Small intestine (tissue), 7 donors: ENCODE results near the gene DPP7. TPM values are rescaled to one million over a fixed set of nuclear protein-coding genes. Genes with fewer than 3 reads are reported as not detected.

Experiments used
- DNase-seq, 2 donors: peaks; one replicate each; pipeline versions ENCODE4 v3.0.0 to v3.0.0-alpha.2; 2013
- FAIRE-seq: peaks from 2 replicates; lab custom pipeline; 2012; peaks lifted over from hg19 to GRCh38; lab: Jason Lieb, UNC
- H3K27ac ChIP-seq, 3 donors: one replicate each; pipeline ENCODE4 v1.5.1; 2013; ENCODE audit warnings: low read length in 2 of 3, mild to moderate bottlenecking in 2 of 3, control low read depth in 1 of 3, inconsistent platforms in 1 of 3, low read depth in 1 of 3, moderate library complexity in 1 of 3
- H3K27me3 ChIP-seq, 3 donors: one replicate each; pipeline ENCODE4 v1.6.1; 2013; ENCODE audit warnings: low read length in 3 of 3, inconsistent platforms in 1 of 3; ENCODE audit not compliant: control insufficient read depth in 3 of 3, insufficient read depth in 3 of 3
- H3K36me3 ChIP-seq, 3 donors: one replicate each; pipeline ENCODE4 v1.6.1; 2013; ENCODE audit warnings: low read length in 3 of 3, inconsistent platforms in 1 of 3, low read depth in 1 of 3, mild to moderate bottlenecking in 1 of 3, moderate library complexity in 1 of 3; ENCODE audit not compliant: control insufficient read depth in 3 of 3, insufficient read depth in 2 of 3
- H3K4me1 ChIP-seq, 3 donors: one replicate each; pipeline ENCODE4 v1.6.1; 2013; ENCODE audit warnings: low read length in 2 of 3, inconsistent platforms in 1 of 3, low read depth in 1 of 3, mild to moderate bottlenecking in 1 of 3, moderate library complexity in 1 of 3; ENCODE audit not compliant: control insufficient read depth in 3 of 3, insufficient read depth in 2 of 3
- H3K4me3 ChIP-seq, 3 donors: one replicate each; pipeline ENCODE4 v1.5.1; 2013; ENCODE audit warnings: low read length in 3 of 3, control low read depth in 1 of 3, inconsistent platforms in 1 of 3, low read depth in 1 of 3, mild to moderate bottlenecking in 1 of 3, moderate library complexity in 1 of 3
- H3K9me3 ChIP-seq, 2 donors: one replicate each; pipeline ENCODE4 v1.6.1; 2013; ENCODE audit warnings: low read depth in 1 of 2, low read length in 1 of 2; ENCODE audit not compliant: control insufficient read depth in 2 of 2, insufficient read depth in 1 of 2
- WGBS, 3 donors: extraction: QIAGEN DNeasy Blood & Tissue Kit; methylation state at CpG; one replicate each; pipeline ENCODE4 v1.1.7; 2013; 5-methylcytosine and 5-hydroxymethylcytosine counted together
- polyA plus RNA-seq, 4 donors: library from polyadenylated mRNA; stranded (reverse) in 3 of 4; unstranded in 1 of 4; fragments of 200-250 nt in 3 of 4; fragments of 120-200 nt in 1 of 4; gene quantifications; one replicate each; pipeline versions ENCODE4 v1.2.1 to v1.2.3, GENCODE V29; 2013
- donor health status: healthy with polysubstance abuse.
- donor health status: control.
- donor health status: control.
- donor health status: Bipolar disorder and iron deficiency.
- donor health status: healthy.

Gene DPP7
- polyA plus RNA-seq, 4 donors: 66.2 to 179 (median 121) TPM

- Histone ChIP-seq H3K36me3 (peaks cover 0 to 6% (median 0%) of the 10 kb centered on the region in 3 donors), H3K4me1 (peaks cover 0 to 42% (median 4%) of the 10 kb centered on the region in 3 donors), H3K27ac (peak overlapping the region in 2 of 3 donors; percentile 27 to 77), H3K4me3 (peak overlapping the region in 2 of 3 donors; percentile 42 to 44), H3K9me3 (no peaks in the 10 kb centered on the region), H3K27me3 (peaks cover 0 to 6% (median 0%) of the 10 kb centered on the region in 3 donors)
- FAIRE-seq (no peak), DNase-seq (no peak)
- 13 to 20% (median 18%) methylated on average over 6 of the region's 6 CpGs for WGBS, 3 donors
Measured at GRCh38 chr9:137070906-137071275, 43.6 kb downstream of the DPP7 start.

GRCh38 chr9:137070201-137070905 lies 44.2 kb downstream of the DPP7 start, which contains the start of gene SAPCD2:
TSS of gene SAPCD2 (minus strand) at chr9:137070557. CDS start at chr9:137070460, 97 bp downstream.
- Histone ChIP-seq H3K9me3 (no peaks in the 10 kb centered on the region), H3K4me3 (peak within 1 kb of the TSS; percentile 24 to 49 (median 42)), H3K27ac (peak within 1 kb of the TSS in 2 of 3 donors; percentile 27 to 77), H3K27me3 (peaks cover 0 to 6% (median 0%) of the 10 kb centered on the region in 3 donors), H3K36me3 (peaks cover 0 to 11% (median 0%) of the 10 kb centered on the region in 3 donors), H3K4me1 (peaks cover 0 to 42% (median 4%) of the 10 kb centered on the region in 3 donors)
- 0 to 1% (median 1%) methylated on average over 40 to 74 of the region's 74 CpGs for WGBS, 3 donors
- no peak for FAIRE-seq
- peak; percentile 91 to 95 for DNase-seq

GRCh38 chr9:137069508-137070091 lies 44.9 kb downstream of the DPP7 start:
- peaks cover 0 to 6% (median 0%) of the 10 kb centered on the region in 3 donors for H3K27me3 ChIP-seq
- H3K4me1 ChIP-seq: peaks cover 0 to 42% (median 4%) of the 10 kb centered on the region in 3 donors
- WGBS, 3 donors: 2 to 4% (median 3%) methylated on average over 38 to 52 of the region's 52 CpGs
- peak in 1 of 2 donors; percentile 59 for DNase-seq
- peaks cover 0 to 18% (median 0%) of the 10 kb centered on the region in 3 donors for H3K36me3 ChIP-seq
- H3K9me3 ChIP-seq: no peaks in the 10 kb centered on the region
- peak overlapping the region in 2 of 3 donors; percentile 42 to 49 for H3K4me3 ChIP-seq
- H3K27ac ChIP-seq: no peak overlapping the region
- no peak for FAIRE-seq

- FAIRE-seq (no peak), DNase-seq (no peak)
- peak overlapping the region in 1 of 3 donors; percentile 49 for H3K4me3 ChIP-seq
- no peaks in the 10 kb centered on the region for H3K9me3 ChIP-seq
- H3K27ac ChIP-seq: no peak overlapping the region
- peaks cover 0 to 6% (median 0%) of the 10 kb centered on the region in 3 donors for H3K27me3 ChIP-seq
- peaks cover 0 to 37% (median 4%) of the 10 kb centered on the region in 3 donors for H3K4me1 ChIP-seq
- H3K36me3 ChIP-seq: peaks cover 0 to 25% (median 0%) of the 10 kb centered on the region in 3 donors
- WGBS, 3 donors: 76 to 87% (median 78%) methylated on average over 15 to 17 of the region's 17 CpGs
Measured at GRCh38 chr9:137068539-137069507, 45.7 kb downstream of the DPP7 start.

- Histone ChIP-seq H3K27ac (peak overlapping the region in 2 of 3 donors; percentile 47 to 52), H3K36me3 (peaks cover 0 to 29% (median 0%) of the 10 kb centered on the region in 3 donors), H3K4me1 (peaks cover 0 to 29% (median 0%) of the 10 kb centered on the region in 3 donors), H3K27me3 (peaks cover 0 to 6% (median 0%) of the 10 kb centered on the region in 3 donors), H3K9me3 (no peaks in the 10 kb centered on the region), H3K4me3 (no peak overlapping the region)
- FAIRE-seq: no peak
- 30 to 49% (median 38%) methylated on average over 12 of the region's 12 CpGs for WGBS, 3 donors
- peak; percentile 90 to 93 for DNase-seq
Measured at GRCh38 chr9:137067860-137068538, 46.5 kb downstream of the DPP7 start.

- 81 to 89% (median 88%) methylated on average over 24 to 26 of the region's 26 CpGs for WGBS, 3 donors
Measured at GRCh38 chr9:137066096-137066861, 48.3 kb downstream of the DPP7 start.

GRCh38 chr9:137065336-137065967 lies 49.1 kb downstream of the DPP7 start:
- H3K4me1 ChIP-seq: peaks cover 0 to 20% (median 0%) of the 10 kb centered on the region in 3 donors
- H3K4me3 ChIP-seq: no peak overlapping the region
- H3K36me3 ChIP-seq: peaks cover 0 to 32% (median 0%) of the 10 kb centered on the region in 3 donors
- no peak for DNase-seq
- H3K9me3 ChIP-seq: no peaks in the 10 kb centered on the region
- WGBS, 3 donors: 93 to 95% (median 93%) methylated on average over 15 to 23 of the region's 23 CpGs
- H3K27ac ChIP-seq: no peak overlapping the region
- H3K27me3 ChIP-seq: peaks cover 0 to 6% (median 0%) of the 10 kb centered on the region in 3 donors
- FAIRE-seq: no peak

More at GRCh38 chr9:137066096-137066861, 48.3 kb downstream of the DPP7 start:
- H3K27ac ChIP-seq: no peak overlapping the region
- DNase-seq (no peak), FAIRE-seq (no peak)
- H3K9me3 ChIP-seq: no peaks in the 10 kb centered on the region
- no peak overlapping the region for H3K4me3 ChIP-seq
- peaks cover 0 to 32% (median 0%) of the 10 kb centered on the region in 3 donors for H3K36me3 ChIP-seq
- H3K4me1 ChIP-seq: peaks cover 0 to 27% (median 0%) of the 10 kb centered on the region in 3 donors
- peaks cover 0 to 6% (median 0%) of the 10 kb centered on the region in 3 donors for H3K27me3 ChIP-seq
